Measurements from ENCODE around the gene PCNT. TPM values are rescaled to one million over a fixed set of nuclear protein-coding genes. Genes with fewer than 3 reads are reported as not detected.
"Not testable (repeated sequence)": the region's sequence is repeated elsewhere in the genome, so short reads cannot be mapped to it uniquely, and the experiment has no call there.

The PCNT gene
- polyA plus RNA-seq, 3 donors: 36.0 to 45.5 (median 40.3) TPM

- no peak for DNase-seq
Measured at GRCh38 chr21:46448108-46448507, 124.2 kb downstream of the PCNT start.

GRCh38 chr21:46448855-46449254, 124.9 kb downstream of the PCNT start:
- DNase-seq: not testable (repeated sequence)

GRCh38 chr21:46452710-46453109, 128.8 kb downstream of the PCNT start:
- no peak for DNase-seq

GRCh38 chr21:46454142-46454541, 130.2 kb downstream of the PCNT start:
- DNase-seq: no peak

- no peak for DNase-seq
Measured at GRCh38 chr21:46454634-46455390, 130.9 kb downstream of the PCNT start.

GRCh38 chr21:46455575-46456385, 131.8 kb downstream of the PCNT start:
- no peak for DNase-seq

- DNase-seq: no peak
Measured at GRCh38 chr21:46456750-46457149, 132.8 kb downstream of the PCNT start.

- peak; percentile 33 for DNase-seq
Measured at GRCh38 chr21:46457801-46458314, 133.9 kb downstream of the PCNT start.

GRCh38 chr21:46458315-46459023, 134.5 kb downstream of the PCNT start, which contains the start of gene DIP2A:
Gene DIP2A, plus strand, starts transcription at chr21:46458891. Its CDS starts 241 bp downstream, at chr21:46459132.
- DNase-seq: peak; percentile 96

- DNase-seq: no peak
Measured at GRCh38 chr21:46459024-46459355, 135.0 kb downstream of the PCNT start.

- no peak for DNase-seq
Measured at GRCh38 chr21:46459356-46460112, 135.6 kb downstream of the PCNT start.

GRCh38 chr21:46461909-46462308, 138.0 kb downstream of the PCNT start:
- DNase-seq: no peak

GRCh38 chr21:46465153-46465552, 141.2 kb downstream of the PCNT start:
- not testable (repeated sequence) for DNase-seq

GRCh38 chr21:46465651-46466050, 141.7 kb downstream of the PCNT start:
- DNase-seq: no peak

GRCh38 chr21:46468108-46468774, 144.3 kb downstream of the PCNT start:
- no peak for DNase-seq

GRCh38 chr21:46469275-46469674, 145.3 kb downstream of the PCNT start:
- DNase-seq: no peak

- no peak for DNase-seq
Measured at GRCh38 chr21:46471514-46471913, 147.6 kb downstream of the PCNT start.

- no peak for DNase-seq
Measured at GRCh38 chr21:46472246-46472645, 148.3 kb downstream of the PCNT start.

GRCh38 chr21:46474382-46474781, 150.4 kb downstream of the PCNT start:
- DNase-seq: no peak

GRCh38 chr21:46475296-46475695, 151.3 kb downstream of the PCNT start:
- DNase-seq: no peak

- no peak for DNase-seq
Measured at GRCh38 chr21:46477765-46478164, 153.8 kb downstream of the PCNT start.

Measured in renal pelvis (tissue), 4 donors.